Measurements from ENCODE around the gene AFF3.
A peak's percentile ranks its signal among the peaks of the same experiment; 100 is the strongest.

Gene AFF3

DNA sequence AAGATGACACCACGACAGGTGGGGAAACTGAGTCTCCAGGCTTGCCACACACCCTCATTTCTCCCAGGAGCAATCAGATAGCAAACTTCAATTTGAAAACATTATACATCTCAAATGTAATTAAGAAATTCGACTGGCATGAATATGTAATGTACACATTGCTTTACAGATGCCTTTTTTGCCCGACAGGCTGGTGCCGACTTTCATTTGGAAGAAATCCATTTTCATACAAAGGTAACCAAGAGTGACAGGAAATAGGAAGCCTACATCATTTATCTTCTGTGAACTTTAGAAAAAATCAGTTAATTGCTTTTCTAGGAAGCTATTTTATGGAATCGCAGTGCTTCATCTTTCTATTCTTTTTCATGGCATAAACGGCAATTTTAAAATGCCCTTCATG is 140.3 kb downstream of the AFF3 start:
- no peak for DNase-seq

- no peak for DNase-seq
Observed at GRCh38 chr2:100000915-100001707, 141.3 kb downstream of the AFF3 start.

GRCh38 chr2:99998651-99999320 is 143.6 kb downstream of the AFF3 start:
- DNase-seq, result peak; percentile 59

DNA sequence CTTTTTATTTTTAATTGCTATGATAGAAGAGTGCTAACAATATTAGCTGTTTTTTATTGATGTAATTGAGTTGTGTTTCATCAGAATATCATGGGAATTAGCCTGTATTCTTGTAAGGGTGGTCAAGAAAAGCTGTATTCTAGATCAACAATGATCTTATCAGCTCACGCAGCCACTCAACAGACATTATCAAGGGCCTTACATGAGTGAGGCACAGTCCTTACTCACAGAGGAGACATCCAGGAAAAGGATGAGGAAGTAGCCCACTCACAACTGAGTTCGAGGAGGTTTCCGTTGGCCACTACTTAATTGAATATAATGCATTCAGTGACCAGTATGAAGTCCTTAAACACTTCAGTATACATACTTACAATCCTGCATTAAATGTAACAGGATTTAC is 152.5 kb downstream of the AFF3 start:
- DNase-seq, result no peak

DNA sequence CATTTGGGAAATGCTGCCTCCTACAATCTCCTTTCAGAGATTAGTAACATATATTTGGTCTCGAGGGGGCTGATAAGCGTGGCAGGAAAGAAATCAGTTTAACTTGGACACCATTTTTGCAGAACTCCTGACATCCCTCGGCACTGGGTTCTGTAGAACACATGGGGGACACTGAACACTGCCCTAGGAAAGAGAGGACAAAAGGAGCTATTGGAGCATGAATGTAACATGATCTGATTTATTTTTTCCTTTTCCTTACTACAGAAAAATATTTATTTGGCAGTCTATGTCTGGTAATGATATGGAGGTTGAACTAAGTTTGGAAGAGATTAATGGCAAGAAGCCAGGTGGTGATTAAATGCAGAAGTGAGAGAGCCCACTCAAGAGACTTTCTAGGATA is 153.8 kb downstream of the AFF3 start:
- DNase-seq, result no peak

GRCh38 chr2:99987160-99987559 is 155.2 kb downstream of the AFF3 start:
- DNase-seq, result no peak

GRCh38 chr2:99984799-99985515 is 157.4 kb downstream of the AFF3 start:
- no peak for DNase-seq

DNA sequence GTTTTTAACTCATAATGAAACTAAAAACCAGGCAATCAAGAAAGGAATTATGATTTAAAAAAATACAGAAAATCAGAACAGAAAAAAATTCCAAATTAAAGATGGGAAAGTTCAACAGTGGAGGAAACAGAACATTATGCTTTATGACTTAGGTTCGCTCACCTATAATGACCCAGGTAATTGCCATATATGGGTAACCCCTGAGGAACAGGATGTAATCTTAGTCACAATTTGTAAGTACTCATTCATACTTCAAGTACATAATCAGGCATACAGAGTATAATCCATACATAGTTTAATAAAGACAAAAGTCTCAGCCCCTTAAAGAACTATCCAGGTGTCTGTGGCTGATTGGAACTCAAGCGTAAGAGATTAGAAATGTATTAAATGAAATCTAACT is 159.6 kb downstream of the AFF3 start:
- no peak for DNase-seq

GRCh38 chr2:99981840-99982239 is 160.6 kb downstream of the AFF3 start:
- no peak for DNase-seq

GRCh38 chr2:99980176-99980575 is 162.2 kb downstream of the AFF3 start:
- DNase-seq, result no peak

DNA sequence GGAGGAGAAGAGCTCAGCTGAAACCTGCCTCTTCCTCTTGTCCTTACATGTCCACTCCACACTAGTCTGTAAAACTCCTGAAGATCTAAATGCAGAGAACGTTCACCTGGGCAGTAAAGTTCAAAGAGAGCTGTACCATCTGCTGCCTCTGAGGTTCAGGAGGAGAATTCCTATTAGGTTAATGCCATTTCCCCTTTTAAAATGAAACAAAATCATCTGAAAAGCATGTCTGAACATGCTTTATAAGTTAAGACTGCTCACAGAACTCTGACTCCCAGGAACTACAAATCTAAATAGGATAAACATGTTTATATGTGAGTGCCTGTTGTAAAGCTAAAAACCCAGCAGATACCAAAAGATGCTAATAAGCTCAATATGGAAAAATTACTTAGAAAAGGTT is 164.4 kb downstream of the AFF3 start:
- no peak for DNase-seq

DNA sequence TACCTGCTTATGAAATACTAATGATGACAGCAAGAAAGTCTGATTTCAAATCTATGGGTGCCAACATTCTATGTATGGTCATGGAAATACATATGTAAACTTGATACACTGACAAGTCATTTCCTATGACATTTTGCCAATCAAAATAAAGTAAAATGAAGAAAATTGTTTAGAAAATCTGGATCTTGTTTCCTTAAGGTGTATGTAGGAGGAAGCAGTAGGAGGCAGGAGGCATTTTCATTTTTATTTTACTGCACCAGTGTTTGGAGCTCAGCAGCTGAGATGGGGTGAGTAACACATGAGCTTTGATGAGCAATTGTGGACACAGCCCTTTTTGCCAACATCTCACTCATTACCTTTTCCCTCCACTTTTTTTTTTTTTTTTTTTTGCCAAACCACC is 167.0 kb downstream of the AFF3 start:
- DNase-seq, result no peak

GRCh38 chr2:99974682-99975375 is 167.6 kb downstream of the AFF3 start:
- no peak for DNase-seq

DNA sequence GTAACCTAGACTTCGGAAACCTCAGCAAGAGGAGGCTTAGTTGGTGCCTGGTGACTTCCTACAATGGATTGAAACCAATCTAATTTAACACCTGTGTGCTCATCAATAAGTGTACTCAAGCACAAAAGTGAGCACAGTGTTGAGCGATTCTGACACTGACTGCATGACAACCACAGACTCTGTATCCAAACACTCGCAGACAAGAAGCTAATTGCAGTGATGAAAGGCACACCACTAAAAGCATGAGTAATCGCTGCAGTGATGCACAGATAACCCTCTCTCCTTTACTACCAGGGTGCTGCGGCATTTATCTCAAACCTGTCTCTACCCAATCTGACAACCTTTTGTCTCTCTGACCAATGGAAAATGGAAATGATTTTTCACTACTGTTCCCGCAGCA is 168.1 kb downstream of the AFF3 start:
- no peak for DNase-seq

GRCh38 chr2:99971326-99971900 is 171.0 kb downstream of the AFF3 start:
- DNase-seq, result no peak

GRCh38 chr2:99970292-99970868 is 172.0 kb downstream of the AFF3 start:
- DNase-seq, result no peak

GRCh38 chr2:99961196-99961913 is 181.0 kb downstream of the AFF3 start:
- DNase-seq, result no peak

- DNase-seq, result no peak
Observed at GRCh38 chr2:99960790-99961189, 181.6 kb downstream of the AFF3 start.

DNA sequence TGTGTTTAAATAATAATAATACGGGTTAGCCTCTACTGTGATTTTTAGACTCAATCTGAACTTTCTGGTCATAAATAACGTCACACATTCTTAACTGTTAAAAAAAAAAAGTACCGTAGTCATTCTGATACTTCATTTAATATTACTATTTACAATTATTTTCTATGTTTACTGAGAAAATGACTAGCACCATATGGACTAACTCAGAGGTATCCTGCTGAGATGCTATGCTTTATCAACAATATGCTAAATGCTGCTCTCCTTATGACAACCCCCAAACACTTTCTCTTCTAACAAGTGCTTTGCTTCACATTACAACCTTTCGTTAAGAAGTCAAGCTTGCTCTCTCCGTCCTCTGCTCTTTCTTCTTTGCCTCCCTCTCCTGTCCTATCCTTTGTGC is 182.1 kb downstream of the AFF3 start:
- no peak for DNase-seq

GRCh38 chr2:99959261-99960014 is 183.0 kb downstream of the AFF3 start:
- DNase-seq, result no peak
